HCT116 (cell line): Measurements from ENCODE around the gene PIEZO2. TPM values are rescaled to one million over a fixed set of nuclear protein-coding genes. Genes with fewer than 3 reads are reported as not detected.

Experiments
- ATAC-seq: fragments of 200-7000 bp; cut with Tn5 transposase; 2 replicates; pipeline ENCODE4 v1.9.1; 2020; ENCODE audit warnings: mild to moderate bottlenecking, moderate library complexity
- BruUV-seq: library from RNA; stranded (reverse); fragments of 400-500 nt; replicated peaks from 2 replicates; lab custom pipeline; 2021; lab: Mats Ljungman, UMichigan
- CTCF ChIA-PET: fragments of 300-600 bp; sonication (Branson Sonifier 250); formaldehyde crosslinking; loops from one replicate; lab custom pipeline; 2021; ENCODE audit warnings: antibody characterized with exemption; lab: Charles Lee
- POLR2A ChIA-PET: fragments of 300-600, 350-600 bp; sonication (Branson Sonifier 250); formaldehyde crosslinking; loops from one replicate; lab custom pipeline; 2021; ENCODE audit warnings: antibody characterized with exemption; lab: Charles Lee
- RAD21 ChIA-PET, 2 experiments: fragments of 300-600 bp; sonication (Branson Sonifier 250); formaldehyde crosslinking; loops; one replicate each; lab custom pipeline; 2023; ENCODE audit warnings: low total read pairs in 2 of 2; ENCODE audit not compliant: uncharacterized antibody in 2 of 2, unreplicated experiment in 2 of 2, low non-redundant PET in 1 of 2; lab: Charles Lee
- DNase-seq: peaks from one replicate; pipeline ENCODE4 v3.0.0-alpha.2; 2010; ENCODE audit warnings: low read depth, low spot score
- H2AFZ ChIP-seq: fragments of 200-600 bp; shearing (Covaris generic), sonication (generic); 2 replicates; pipeline ENCODE4 v1.6.1; 2017; ENCODE audit warnings: low read depth, mixed run types, mixed read lengths, antibody characterized with exemption, low read length; ENCODE audit not compliant: poor library complexity, severe bottlenecking
- H3K27ac ChIP-seq: 2 replicates; pipeline ENCODE4 v1.5.1; 2012; ENCODE audit warnings: low read depth, low read length
- H3K27me3 ChIP-seq: fragments of 200-600 bp; sonication (generic); 2 replicates; pipeline ENCODE4 v1.6.1; 2016; ENCODE audit warnings: mixed run types, low read length, mixed read lengths; ENCODE audit not compliant: insufficient read depth
- H3K36me3 ChIP-seq, 2 experiments: fragments of 200-500 bp in 1 of 2; fragments of 200-600 bp in 1 of 2; sonication (Bioruptor generic) in 1 of 2; sonication (generic) in 1 of 2; 2 replicates each; pipeline versions ENCODE4 v1.5.1 to v1.6.1; 2014 to 2016; ENCODE audit warnings: low read length in 2 of 2, inconsistent platforms in 1 of 2, mixed read lengths in 1 of 2, mixed run types in 1 of 2; ENCODE audit not compliant: insufficient read depth in 2 of 2, control insufficient read depth in 1 of 2
- H3K4me1 ChIP-seq, 2 experiments: fragments of 200-600 bp in 1 of 2; sonication (generic) in 1 of 2; 2 replicates each; pipeline versions ENCODE4 v1.5.1 to v1.6.1; 2012 to 2017; ENCODE audit warnings: low read length in 2 of 2, inconsistent platforms in 1 of 2, mild to moderate bottlenecking in 1 of 2, mixed read lengths in 1 of 2, mixed run types in 1 of 2, moderate library complexity in 1 of 2; ENCODE audit not compliant: insufficient read depth in 2 of 2, control insufficient read depth in 1 of 2
- H3K4me2 ChIP-seq: fragments of 200-600 bp; sonication (generic); 2 replicates; pipeline ENCODE4 v1.6.1; 2017; ENCODE audit warnings: mixed run types, low read length, mixed read lengths
- H3K4me3 ChIP-seq, 2 experiments: fragments of 200-600 bp in 1 of 2; sonication (generic) in 1 of 2; replicated peaks in 1 of 2; 2 replicates each; pipeline ENCODE4 v1.5.1; 2011 to 2016; ENCODE audit warnings: low read length in 2 of 2, control low read depth in 1 of 2, low read depth in 1 of 2, mild to moderate bottlenecking in 1 of 2, mixed read lengths in 1 of 2, mixed run types in 1 of 2
- H3K79me2 ChIP-seq: fragments of 200-600 bp; sonication (generic); 2 replicates; pipeline ENCODE4 v1.6.1; 2017; ENCODE audit warnings: mild to moderate bottlenecking, mixed run types, low read length, moderate library complexity, mixed read lengths; ENCODE audit not compliant: insufficient read depth
- H3K9ac ChIP-seq: fragments of 200-600 bp; sonication (generic); 2 replicates; pipeline ENCODE4 v1.6.1; 2016; ENCODE audit warnings: low read length, mixed read lengths
- H3K9me2 ChIP-seq: fragments of 200-600 bp; sonication (generic), shearing (Covaris generic); 2 replicates; pipeline ENCODE4 v1.6.1; 2017; ENCODE audit warnings: mixed run types, mild to moderate bottlenecking, moderate library complexity; ENCODE audit not compliant: insufficient read depth
- H3K9me3 ChIP-seq, 2 experiments: fragments of 200-500 bp in 1 of 2; fragments of 200-600 bp in 1 of 2; sonication (Bioruptor generic) in 1 of 2; sonication (generic) in 1 of 2; 2 replicates each; pipeline ENCODE4 v1.6.1; 2014 to 2017; ENCODE audit warnings: low read length in 2 of 2, mixed read lengths in 2 of 2, inconsistent platforms in 1 of 2, low read depth in 1 of 2, mild to moderate bottlenecking in 1 of 2, mixed run types in 1 of 2, moderate library complexity in 1 of 2; ENCODE audit not compliant: control insufficient read depth in 1 of 2, insufficient read depth in 1 of 2
- H4K20me1 ChIP-seq: fragments of 200-600 bp; sonication (generic), shearing (Covaris generic); 2 replicates; pipeline ENCODE4 v1.6.1; 2017; ENCODE audit warnings: mixed run types, mild to moderate bottlenecking, moderate library complexity; ENCODE audit not compliant: insufficient read depth
- CTCF ChIP-seq, 3 experiments: fragments of 200-600 bp in 1 of 3; sonication (generic) in 1 of 3; IDR thresholded peaks in 2 of 3; conservative IDR thresholded peaks in 1 of 3; 2 replicates each; pipeline ENCODE4 v1.5.1; 2012 to 2017; ENCODE audit warnings: low read depth in 2 of 3, low read length in 2 of 3, antibody characterized with exemption in 1 of 3, borderline replicate concordance in 1 of 3, control low read depth in 1 of 3, mild to moderate bottlenecking in 1 of 3, mixed read lengths in 1 of 3, mixed run types in 1 of 3, moderate library complexity in 1 of 3; ENCODE audit not compliant: insufficient read depth in 1 of 3
- EGR1 ChIP-seq: IDR thresholded peaks from 2 replicates; pipeline ENCODE4 v1.6.1; 2012; ENCODE audit warnings: low read depth
- EZH2phosphoT487 ChIP-seq: fragments of 200-600 bp; IDR thresholded peaks from 2 replicates; pipeline ENCODE4 v1.6.1; 2018; ENCODE audit warnings: antibody characterized with exemption, borderline replicate concordance
- ZNF274 ChIP-seq: fragments of 200-500 bp; sonication (Bioruptor generic); IDR thresholded peaks from 2 replicates; pipeline ENCODE4 v1.6.1; 2014; ENCODE audit warnings: mild to moderate bottlenecking, low read depth, low read length, inconsistent platforms
- intact Hi-C: fragments of 100-400 bp; cut with micrococcal nuclease; formaldehyde crosslinking; loops from 2 replicates; pipeline ENCODE4 v1.10.0; 2022
- total RNA-seq: library from RNA; stranded (reverse); gene quantifications from one replicate; pipeline ENCODE4 v1.2.1, GENCODE V29; 2021; ENCODE audit not compliant: unreplicated experiment
- TF ChIP-seq, protein P1 (sequence below): IDR thresholded peaks from 2 replicates; pipeline ENCODE4 v1.6.1; 2011; ENCODE audit warnings: mild to moderate bottlenecking, low read length, moderate library complexity; ENCODE audit not compliant: insufficient replicate concordance; ENCODE audit errors: extremely low read depth
- TF ChIP-seq, protein P2 (sequence below): IDR thresholded peaks from 2 replicates; pipeline ENCODE4 v1.6.1; 2012

Gene PIEZO2
- total RNA-seq, 1 experiment from 2014 or later, result 0.34 TPM

- Histone ChIP-seq H3K27me3 (peaks cover 10% of the 10 kb centered on the region), H3K4me3 (no peak overlapping the region), H3K79me2 (no peaks in the 10 kb centered on the region), H3K36me3 (no peaks in the 10 kb centered on the region), H3K4me2 (no peak overlapping the region)
- DNase-seq, result no peak
- intact Hi-C loops, result loop anchor here (5.0 kb wide), 1 partner anchor 256 kb away; no protein-coding TSS in a partner anchor
- no TSS peak for BruUV-seq
- TF ChIP-seq, protein P1, sequence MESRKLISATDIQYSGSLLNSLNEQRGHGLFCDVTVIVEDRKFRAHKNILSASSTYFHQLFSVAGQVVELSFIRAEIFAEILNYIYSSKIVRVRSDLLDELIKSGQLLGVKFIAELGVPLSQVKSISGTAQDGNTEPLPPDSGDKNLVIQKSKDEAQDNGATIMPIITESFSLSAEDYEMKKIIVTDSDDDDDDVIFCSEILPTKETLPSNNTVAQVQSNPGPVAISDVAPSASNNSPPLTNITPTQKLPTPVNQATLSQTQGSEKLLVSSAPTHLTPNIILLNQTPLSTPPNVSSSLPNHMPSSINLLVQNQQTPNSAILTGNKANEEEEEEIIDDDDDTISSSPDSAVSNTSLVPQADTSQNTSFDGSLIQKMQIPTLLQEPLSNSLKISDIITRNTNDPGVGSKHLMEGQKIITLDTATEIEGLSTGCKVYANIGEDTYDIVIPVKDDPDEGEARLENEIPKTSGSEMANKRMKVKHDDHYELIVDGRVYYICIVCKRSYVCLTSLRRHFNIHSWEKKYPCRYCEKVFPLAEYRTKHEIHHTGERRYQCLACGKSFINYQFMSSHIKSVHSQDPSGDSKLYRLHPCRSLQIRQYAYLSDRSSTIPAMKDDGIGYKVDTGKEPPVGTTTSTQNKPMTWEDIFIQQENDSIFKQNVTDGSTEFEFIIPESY, result no peak
- TF ChIP-seq EGR1, result no peak
- TF ChIP-seq, all 23 proteins: peak for 0
- Histone ChIP-seq H3K9me2 (no peaks in the 10 kb centered on the region), H3K9ac (no peak overlapping the region), H3K27ac (no peak overlapping the region), H4K20me1 (no peaks in the 10 kb centered on the region), H2AFZ (no peak overlapping the region), H3K4me1 (no peaks in the 10 kb centered on the region), H3K9me3 (no peaks in the 10 kb centered on the region)
- ChIA-PET RAD21 (no interaction called here), CTCF (no interaction called here), POLR2A (no interaction called here)
- ATAC-seq, result no peak
Measured at GRCh38 chr18:11043694-11044093, 105.7 kb downstream of the PIEZO2 start.

- no peaks in the 10 kb centered on the region for H3K4me1 ChIP-seq
- DNase-seq (no peak), ATAC-seq (no peak)
- BruUV-seq, result no TSS peak
- no peak overlapping the region for H3K4me2 ChIP-seq
- no peak overlapping the region for H3K27ac ChIP-seq
- no peak overlapping the region for H3K9ac ChIP-seq
- ChIA-PET RAD21 (no interaction called here), POLR2A (no interaction called here), CTCF (interaction anchor here (4.7 kb wide), 1 partner anchor 191 kb away, joined by 42 read pairs; no protein-coding TSS in a partner anchor)
- intact Hi-C loops, result loop anchor here (5.0 kb wide), 1 partner anchor 255 kb away; no protein-coding TSS in a partner anchor
- H3K9me3 ChIP-seq, result no peaks in the 10 kb centered on the region
- H3K27me3 ChIP-seq, result peaks cover 15% of the 10 kb centered on the region
- no peak overlapping the region for H2AFZ ChIP-seq
- no peaks in the 10 kb centered on the region for H3K79me2 ChIP-seq
- H3K4me3 ChIP-seq, result no peak overlapping the region
- H4K20me1 ChIP-seq, result no peaks in the 10 kb centered on the region
- no peak for TF ChIP-seq CTCF (IDR thresholded peaks at IDR 0.05 in 2 of 3, conservative IDR thresholded peaks at IDR 0.05 in 1 of 3; ENCODE audit: borderline replicate concordance in 1 of 3, insufficient read depth in 1 of 3, low read depth in 2 of 3, low read length in 2 of 3)
- no peak for TF ChIP-seq ZNF274
- TF ChIP-seq EZH2phosphoT487, result no peak
- TF ChIP-seq, protein P2, sequence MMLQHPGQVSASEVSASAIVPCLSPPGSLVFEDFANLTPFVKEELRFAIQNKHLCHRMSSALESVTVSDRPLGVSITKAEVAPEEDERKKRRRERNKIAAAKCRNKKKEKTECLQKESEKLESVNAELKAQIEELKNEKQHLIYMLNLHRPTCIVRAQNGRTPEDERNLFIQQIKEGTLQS, result no peak
- TF ChIP-seq, protein P1, result no peak
- no peaks in the 10 kb centered on the region for H3K9me2 ChIP-seq
- no peaks in the 10 kb centered on the region for H3K36me3 ChIP-seq
Measured at GRCh38 chr18:11042247-11042646, 107.1 kb downstream of the PIEZO2 start.
